ENCODE data around the gene ITGB1BP1. TPM values are rescaled to one million over a fixed set of nuclear protein-coding genes. Genes with fewer than 3 reads are reported as not detected.

The ITGB1BP1 gene
- total RNA-seq, 1 donor from 2014 or later: 53.8 TPM

GRCh38 chr2:9355716-9356115, 67.6 kb downstream of the ITGB1BP1 start:
- intact Hi-C loops (cut with DNase I): no loop called here
- H3K4me3 ChIP-seq: no peak overlapping the region
- no peaks in the 10 kb centered on the region for H3K4me1 ChIP-seq
- H3K27me3 ChIP-seq: no peaks in the 10 kb centered on the region
- TF ChIP-seq POLR2AphosphoS5 (IDR thresholded peaks at IDR 0.05; ENCODE audit: insufficient read depth in 1 of 2, low read depth in 1 of 2) (no peak), CTCF (IDR thresholded peaks at IDR 0.05) (no peak), POLR2A (IDR thresholded peaks at IDR 0.05) (no peak)
- DNase-seq (ENCODE audit: extremely low spot score in 2 of 2): no peak
- peaks cover 0 to 57% of the 10 kb centered on the region in 2 donors for H3K36me3 ChIP-seq
- no peak overlapping the region for H3K27ac ChIP-seq
- no peaks in the 10 kb centered on the region for H3K9me3 ChIP-seq

- no peaks in the 10 kb centered on the region for H3K9me3 ChIP-seq
- H3K27ac ChIP-seq: no peak overlapping the region
- H3K27me3 ChIP-seq: no peaks in the 10 kb centered on the region
- H3K36me3 ChIP-seq: peaks cover 0 to 56% of the 10 kb centered on the region in 2 donors
- no peaks in the 10 kb centered on the region for H3K4me1 ChIP-seq
- DNase-seq (ENCODE audit: extremely low spot score in 2 of 2): no peak
- intact Hi-C loops (cut with DNase I): no loop called here
- TF ChIP-seq POLR2A (IDR thresholded peaks at IDR 0.05) (no peak), CTCF (IDR thresholded peaks at IDR 0.05) (no peak), POLR2AphosphoS5 (IDR thresholded peaks at IDR 0.05; ENCODE audit: insufficient read depth in 1 of 2, low read depth in 1 of 2) (no peak)
- no peak overlapping the region for H3K4me3 ChIP-seq
These were observed 68.1 kb downstream of the ITGB1BP1 start for GRCh38 chr2:9355270-9355669.

- no peak for TF ChIP-seq POLR2A (IDR thresholded peaks at IDR 0.05)
- no peak for TF ChIP-seq CTCF (IDR thresholded peaks at IDR 0.05)
- TF ChIP-seq POLR2AphosphoS5 (IDR thresholded peaks at IDR 0.05; ENCODE audit: insufficient read depth in 1 of 2, low read depth in 1 of 2): no peak
- Histone ChIP-seq H3K27ac (no peak overlapping the region), H3K27me3 (no peaks in the 10 kb centered on the region), H3K9me3 (no peaks in the 10 kb centered on the region), H3K36me3 (peaks cover 0 to 49% of the 10 kb centered on the region in 2 donors), H3K4me1 (no peaks in the 10 kb centered on the region), H3K4me3 (no peak overlapping the region)
- intact Hi-C loops (cut with DNase I): no loop called here
- no peak for DNase-seq (ENCODE audit: extremely low spot score in 2 of 2)
These were observed 69.0 kb downstream of the ITGB1BP1 start for GRCh38 chr2:9354318-9354717.

Other genes with a start within 250 kb of the ITGB1BP1 start
- 36.3 TPM for gene ASAP2, start 216.7 kb downstream of the ITGB1BP1 start, total RNA-seq
- gene CPSF3, start 126 bp upstream of the ITGB1BP1 start, total RNA-seq: 19.4 TPM
- gene IAH1, start 51.0 kb upstream of the ITGB1BP1 start, total RNA-seq: 40.0 TPM
- 33.4 TPM for gene ADAM17, start 132.3 kb upstream of the ITGB1BP1 start, total RNA-seq
- gene YWHAQ, start 207.5 kb upstream of the ITGB1BP1 start, total RNA-seq: 173 TPM

Measured in vagina (tissue), 2 donors.